ENCODE data around the gene GALNT14.

GALNT14 gene

DNA sequence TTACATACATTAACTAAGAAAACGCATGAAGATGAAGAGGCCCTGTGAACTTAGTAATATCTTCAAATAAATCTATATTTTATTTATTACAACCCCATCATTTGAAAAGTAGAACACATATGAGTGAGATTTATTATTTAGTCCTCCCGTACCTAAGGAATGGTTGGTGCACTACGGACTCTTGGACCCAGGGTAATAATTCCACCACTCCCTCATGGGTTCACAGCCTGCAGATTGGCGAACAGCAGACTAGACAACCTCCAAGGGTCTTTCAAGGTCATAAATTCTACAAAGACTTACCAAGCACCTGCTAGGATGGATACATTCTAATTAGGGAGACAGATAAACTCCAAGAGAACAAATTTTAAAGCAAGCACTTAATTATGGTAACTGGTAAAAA lies 51.6 kb downstream of the GALNT14 start:
- DNase-seq (ENCODE audit: low spot score), result no peak

DNA sequence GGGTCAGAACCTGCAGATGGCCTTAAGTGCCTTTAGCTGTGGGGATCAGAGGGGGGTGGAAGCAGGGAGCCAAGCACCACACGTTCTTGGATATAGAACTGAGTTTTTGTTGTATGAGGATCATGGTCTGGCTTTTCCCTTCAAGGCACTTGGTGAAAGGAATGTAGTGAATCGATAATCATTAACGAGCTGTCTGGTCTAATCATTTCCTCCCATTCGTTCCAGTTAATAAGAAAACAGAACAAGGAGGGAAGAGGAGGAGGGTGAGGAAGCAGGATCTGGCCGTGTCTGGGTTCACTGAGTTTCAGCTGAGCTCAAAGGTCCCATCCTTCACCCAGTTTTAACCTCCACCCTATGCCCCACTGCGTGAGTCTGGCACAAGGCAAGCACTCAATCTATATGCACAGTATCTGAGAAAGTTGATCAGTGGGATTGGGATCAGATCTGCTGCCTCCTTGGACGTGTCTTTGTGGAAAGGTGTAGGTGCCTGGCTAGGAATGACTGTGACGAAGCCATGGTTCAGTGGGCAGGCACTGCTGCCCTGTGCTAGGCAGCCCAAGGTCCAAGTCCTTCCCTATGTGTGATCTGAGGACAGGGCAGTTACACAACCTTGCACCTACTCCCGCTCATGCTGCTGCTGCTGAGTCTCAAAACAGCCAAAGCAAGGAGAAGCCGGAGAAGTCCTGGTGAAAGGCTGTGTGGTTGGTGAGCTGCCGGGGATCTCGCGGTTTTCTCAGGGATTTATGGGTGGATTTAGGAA lies 54.8 kb downstream of the GALNT14 start:
- no peak for DNase-seq (ENCODE audit: low spot score)

DNA sequence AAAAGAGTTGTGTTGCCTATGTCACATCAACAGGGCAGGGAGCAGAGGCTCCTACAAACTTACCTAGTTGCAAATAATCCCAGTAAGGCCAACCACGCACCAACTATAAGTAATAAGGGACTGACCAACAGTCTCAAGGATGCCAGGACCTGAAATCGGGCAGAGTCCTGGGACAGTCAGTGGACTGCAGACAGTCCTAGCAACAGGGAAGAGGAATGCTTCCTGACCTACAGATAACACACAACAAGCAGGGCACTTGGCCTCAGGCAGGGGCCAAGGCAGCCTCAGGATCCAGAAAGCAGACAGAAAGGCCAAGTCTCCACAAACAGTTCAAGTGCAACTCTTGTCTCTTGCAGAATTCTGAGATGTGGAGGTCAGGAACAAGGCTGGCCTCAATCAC lies 56.2 kb downstream of the GALNT14 start:
- DNase-seq (ENCODE audit: low spot score), result no peak

DNA sequence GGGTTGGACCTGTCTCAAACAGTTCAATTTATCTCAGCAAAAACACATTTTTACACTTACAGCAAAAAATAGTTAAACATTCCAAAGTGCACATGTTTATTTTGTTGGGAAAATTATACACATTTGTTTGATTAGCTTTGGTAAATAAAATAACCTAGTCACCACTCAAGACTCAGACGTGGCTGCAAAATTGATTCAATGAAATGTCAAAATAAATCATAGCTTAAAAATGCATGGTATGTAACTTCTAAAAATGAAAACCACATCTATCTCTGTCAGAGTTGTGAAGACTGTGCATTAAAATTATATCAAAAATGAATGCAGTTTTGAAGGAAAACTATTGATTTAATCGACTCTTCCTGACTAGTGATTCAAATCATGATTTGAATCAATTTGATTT lies 56.7 kb downstream of the GALNT14 start:
- DNase-seq (ENCODE audit: low spot score), result no peak

DNA sequence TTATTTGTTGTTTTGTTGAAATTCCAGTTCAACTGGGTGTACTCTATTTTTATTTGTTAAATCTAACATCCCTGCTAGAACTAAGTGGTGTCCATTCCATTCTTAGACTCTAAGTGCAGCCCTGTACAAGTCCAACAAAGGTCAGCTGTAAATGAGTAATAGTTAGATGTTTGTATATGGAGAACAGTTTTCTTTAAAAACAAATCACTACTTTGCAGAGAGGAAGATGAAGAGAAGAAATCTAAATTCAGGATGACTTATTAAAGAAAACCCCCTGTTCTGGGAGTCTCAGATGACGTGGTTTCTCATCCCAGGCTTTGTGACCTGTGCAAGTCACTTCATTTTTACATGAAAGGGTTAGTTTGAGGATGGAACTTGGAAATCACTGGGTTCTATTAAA lies 57.9 kb downstream of the GALNT14 start:
- no peak for DNase-seq (ENCODE audit: low spot score)

- DNase-seq (ENCODE audit: low spot score), result no peak
Measured at GRCh38 chr2:31079665-31080064, 58.6 kb downstream of the GALNT14 start.

- DNase-seq (ENCODE audit: low spot score), result no peak
Measured at GRCh38 chr2:31078579-31079105, 59.6 kb downstream of the GALNT14 start.

DNA sequence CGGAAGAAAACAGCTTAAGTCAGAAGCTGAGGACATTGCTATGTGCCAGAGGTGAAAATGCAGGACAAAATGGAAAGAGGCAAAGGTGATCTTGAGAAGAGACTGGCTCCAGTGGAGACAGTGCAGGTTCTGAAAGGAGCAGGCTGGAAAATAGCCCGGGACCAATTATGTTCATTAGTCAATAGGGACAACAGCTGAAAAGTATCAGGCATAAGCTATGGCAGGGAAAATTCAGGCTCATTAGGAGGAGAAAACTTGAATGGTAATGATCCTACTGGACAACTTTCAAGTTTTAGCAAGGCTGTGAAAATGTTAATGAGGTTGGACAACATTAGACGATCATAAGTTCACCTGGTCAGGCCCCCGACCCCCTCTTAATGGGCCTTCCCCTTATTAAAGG lies 60.2 kb downstream of the GALNT14 start:
- no peak for DNase-seq (ENCODE audit: low spot score)

DNA sequence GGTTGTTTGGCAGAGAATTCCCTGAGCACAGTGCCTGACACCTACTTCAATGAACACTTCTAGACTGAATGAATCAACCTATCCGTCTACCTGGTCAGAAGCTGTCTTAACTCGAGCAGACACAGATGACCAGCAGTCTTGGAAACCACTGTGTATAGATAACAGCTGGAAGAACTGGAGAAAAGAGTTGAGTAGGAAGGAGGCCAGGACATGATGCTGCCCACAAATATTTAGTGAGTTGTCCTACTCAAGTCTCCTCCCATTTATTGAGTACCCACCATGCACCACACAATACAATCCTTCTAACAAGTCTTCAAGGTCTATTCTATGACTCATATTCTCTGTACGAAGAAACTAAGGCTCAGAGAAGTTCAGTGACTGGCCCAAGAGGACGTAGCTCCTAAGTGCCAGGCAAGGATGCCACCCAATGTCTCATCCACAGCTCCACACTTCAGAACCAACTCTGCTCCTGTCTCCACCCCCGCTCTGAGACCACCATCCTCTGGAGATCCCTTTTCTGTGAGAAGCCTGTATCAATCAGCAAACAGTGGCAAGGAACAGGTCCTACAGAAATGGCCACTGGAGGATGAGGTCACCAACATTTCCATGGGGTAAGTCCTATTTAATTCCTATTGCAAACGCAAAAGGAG lies 62.2 kb downstream of the GALNT14 start:
- DNase-seq (ENCODE audit: low spot score), result no peak

GRCh38 chr2:31075431-31075830 lies 62.8 kb downstream of the GALNT14 start:
- DNase-seq (ENCODE audit: low spot score), result no peak

DNA sequence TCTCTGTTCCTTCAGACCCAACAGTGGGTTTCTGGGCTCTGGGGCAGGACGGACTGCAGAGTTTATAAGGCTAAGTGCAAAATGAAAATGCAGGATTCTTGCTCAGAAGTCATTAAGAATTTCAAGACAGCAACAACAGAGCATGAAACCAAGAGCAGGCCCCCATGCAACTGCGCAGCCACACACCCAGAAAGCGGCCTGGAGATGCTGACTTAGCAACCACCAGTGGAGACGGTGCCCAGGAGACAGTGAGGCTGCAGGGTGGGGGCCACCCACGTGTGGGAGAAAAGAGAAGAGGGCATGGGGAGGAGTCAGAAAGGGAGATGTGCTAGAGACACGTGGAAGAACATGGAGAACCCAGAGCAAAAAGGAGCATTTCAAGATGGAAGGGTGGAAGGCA lies 66.5 kb downstream of the GALNT14 start:
- DNase-seq (ENCODE audit: low spot score), result no peak

- no peak for DNase-seq (ENCODE audit: low spot score)
Measured at GRCh38 chr2:31070339-31071125, 67.7 kb downstream of the GALNT14 start.

DNA sequence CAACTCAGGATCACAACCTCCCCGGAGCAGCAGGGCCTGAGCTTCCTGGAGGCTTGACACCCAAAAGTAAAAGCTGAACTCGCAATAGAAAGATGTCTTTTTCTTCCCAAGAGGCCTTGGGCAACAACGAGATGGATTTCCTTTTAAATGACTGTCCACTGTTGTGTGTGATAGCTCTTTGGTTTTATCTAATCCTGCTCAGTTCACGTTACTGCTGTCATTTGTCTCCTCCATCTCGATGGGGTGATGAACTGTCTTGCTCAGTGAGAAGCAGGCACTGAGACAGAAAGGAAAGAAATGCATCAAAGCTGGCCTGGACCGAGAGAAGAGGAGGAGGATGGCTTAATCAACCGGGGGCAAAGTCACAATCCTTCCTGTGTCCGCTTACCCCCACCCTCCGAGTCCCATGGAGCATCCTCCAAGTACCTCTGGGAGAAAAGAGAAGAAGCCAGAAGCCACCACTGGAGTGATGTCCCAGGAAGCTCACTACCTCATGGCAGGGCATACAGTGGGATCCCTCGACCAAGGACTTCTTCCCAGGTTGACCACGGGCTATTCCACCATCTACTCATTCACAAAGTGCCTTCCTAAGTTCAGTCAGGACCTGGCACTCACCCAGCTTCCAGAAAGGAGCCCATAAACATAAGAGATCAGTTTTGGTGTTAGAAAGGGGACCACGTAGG lies 68.5 kb downstream of the GALNT14 start:
- no peak for DNase-seq (ENCODE audit: low spot score)

DNA sequence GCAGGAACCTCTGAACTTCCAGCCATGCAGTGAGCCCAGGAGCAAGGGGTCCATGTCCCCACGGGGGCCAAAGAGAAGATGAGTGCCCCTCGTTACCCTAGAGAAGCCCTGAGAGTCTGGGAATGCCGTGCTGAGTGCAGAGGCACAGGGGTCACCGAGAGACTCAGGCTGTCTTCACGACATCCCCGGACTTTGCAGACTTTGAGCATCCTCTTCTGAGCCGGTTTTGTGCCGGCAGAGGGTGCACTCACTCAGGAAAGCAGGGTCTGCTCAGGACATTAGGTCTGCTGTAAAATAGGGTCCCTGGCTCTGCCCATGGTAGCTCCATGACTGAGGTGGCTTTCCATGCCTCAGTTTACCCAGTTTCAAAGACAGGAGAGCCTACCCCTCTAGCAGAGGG lies 71.0 kb downstream of the GALNT14 start:
- DNase-seq (ENCODE audit: low spot score), result no peak

GRCh38 chr2:31066551-31066950 lies 71.7 kb downstream of the GALNT14 start:
- no peak for DNase-seq (ENCODE audit: low spot score)

GRCh38 chr2:31066086-31066485 lies 72.2 kb downstream of the GALNT14 start:
- DNase-seq (ENCODE audit: low spot score), result no peak

DNA sequence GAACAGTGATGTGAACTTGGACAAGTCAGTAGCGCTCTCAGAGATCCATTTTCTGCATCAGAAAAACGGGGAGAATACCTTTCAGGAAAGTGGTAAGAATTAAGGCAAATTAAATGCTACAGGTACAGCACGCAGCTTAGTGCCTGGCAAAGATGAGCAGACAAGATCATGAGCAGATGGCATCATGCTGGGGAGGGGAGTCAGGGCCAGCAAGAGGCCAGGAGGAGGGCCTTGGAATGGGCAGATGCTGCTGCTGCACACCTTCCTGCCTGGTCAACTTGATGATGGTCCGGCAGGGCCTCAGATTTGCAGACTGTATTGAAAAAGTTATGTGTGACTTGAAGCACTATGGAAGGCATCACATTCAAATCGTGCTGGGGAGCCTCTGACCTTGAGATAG lies 72.9 kb downstream of the GALNT14 start:
- DNase-seq (ENCODE audit: low spot score), result no peak

DNA sequence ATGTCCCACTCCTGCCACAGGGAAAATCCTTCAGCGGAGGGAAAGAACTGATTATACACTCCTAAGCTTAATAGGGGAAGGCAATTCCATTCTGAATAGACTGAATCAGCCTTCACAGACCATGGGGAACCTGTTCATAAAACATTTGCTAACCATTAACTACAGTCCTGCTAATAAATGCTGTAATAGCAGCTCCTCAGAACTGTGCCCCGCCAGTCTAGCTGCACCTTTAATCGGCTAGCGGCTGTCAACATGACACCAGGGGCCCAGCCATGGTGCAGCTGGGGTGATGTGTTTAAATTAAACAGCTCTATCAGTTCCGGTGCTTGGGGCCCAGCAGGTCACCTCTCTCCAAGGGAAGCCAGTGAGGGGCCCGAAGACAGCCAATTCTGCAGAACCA lies 77.8 kb downstream of the GALNT14 start:
- DNase-seq (ENCODE audit: low spot score), result no peak

DNA sequence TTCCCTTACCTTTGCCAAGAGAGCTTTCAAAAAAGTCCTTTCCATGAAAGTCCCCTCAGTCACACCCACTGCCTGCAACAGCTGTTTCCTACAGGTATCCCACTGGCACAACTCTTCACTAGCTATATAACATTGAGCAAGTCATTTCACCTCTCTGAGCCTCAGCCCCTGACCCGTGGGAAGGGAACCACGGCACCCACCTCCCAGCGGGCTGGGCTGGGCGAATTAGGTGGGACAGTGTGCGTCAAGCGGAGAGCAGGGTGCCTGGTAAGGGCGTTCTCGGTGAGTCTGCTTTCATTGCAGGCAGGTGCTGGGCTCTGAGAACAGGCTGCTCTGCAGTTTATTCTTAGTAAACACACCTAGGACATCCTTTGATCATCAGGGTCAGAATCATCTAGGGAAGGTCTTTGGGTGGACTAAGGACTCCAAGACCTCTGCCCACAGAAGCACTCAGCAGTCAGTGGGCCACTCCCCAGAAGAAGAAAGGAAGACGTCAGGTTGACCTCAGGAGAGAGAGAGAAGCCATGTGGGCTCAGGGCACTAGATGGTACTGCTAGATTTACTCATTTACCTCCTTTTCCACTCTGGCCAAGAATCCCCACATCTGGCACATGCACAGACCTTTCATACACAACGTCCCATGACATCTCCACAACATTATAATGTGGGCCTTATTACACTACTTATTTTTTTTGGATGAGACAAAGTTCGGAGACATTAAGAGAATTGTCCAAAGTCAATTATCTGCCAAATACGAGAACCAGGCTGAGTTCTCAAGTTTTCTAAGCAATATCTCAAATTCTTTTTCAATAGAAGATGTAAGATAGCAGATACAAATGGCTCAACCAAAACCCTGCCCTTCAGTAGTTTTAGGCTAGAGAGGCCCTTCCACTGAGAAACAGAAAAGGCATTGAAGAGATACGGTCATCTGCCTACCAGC lies 79.9 kb downstream of the GALNT14 start:
- DNase-seq (ENCODE audit: low spot score), result no peak

GRCh38 chr2:31057691-31058090 lies 80.5 kb downstream of the GALNT14 start:
- DNase-seq (ENCODE audit: low spot score), result no peak

- DNase-seq (ENCODE audit: low spot score), result no peak
Measured at GRCh38 chr2:31055938-31056337, 82.3 kb downstream of the GALNT14 start.
